Gastrocnemius medialis (tissue), 4 donors: ENCODE measurements around the gene YIPF6.

Experiments used
- POLR2A ChIP-seq, 2 donors: fragments of 450-650 bp; IDR thresholded peaks; one replicate each; pipeline ENCODE4 v1.6.1; 2017; ENCODE audit warnings: antibody characterized with exemption in 2 of 2, mild to moderate bottlenecking in 2 of 2, moderate library complexity in 2 of 2
- TF ChIP-seq, protein P1 (sequence below), 5 experiments: fragments of 450-650 bp in 3 of 5; fragments of 200-600 bp in 2 of 5; sonication (generic) in 2 of 5; IDR thresholded peaks in 4 of 5; conservative IDR thresholded peaks in 1 of 5; 1 replicate in 4 of 5; 2 replicates in 1 of 5; pipeline ENCODE4 v1.5.1; 2016 to 2019; ENCODE audit warnings: antibody characterized with exemption in 5 of 5, mild to moderate bottlenecking in 3 of 5, moderate library complexity in 3 of 5

DNA sequence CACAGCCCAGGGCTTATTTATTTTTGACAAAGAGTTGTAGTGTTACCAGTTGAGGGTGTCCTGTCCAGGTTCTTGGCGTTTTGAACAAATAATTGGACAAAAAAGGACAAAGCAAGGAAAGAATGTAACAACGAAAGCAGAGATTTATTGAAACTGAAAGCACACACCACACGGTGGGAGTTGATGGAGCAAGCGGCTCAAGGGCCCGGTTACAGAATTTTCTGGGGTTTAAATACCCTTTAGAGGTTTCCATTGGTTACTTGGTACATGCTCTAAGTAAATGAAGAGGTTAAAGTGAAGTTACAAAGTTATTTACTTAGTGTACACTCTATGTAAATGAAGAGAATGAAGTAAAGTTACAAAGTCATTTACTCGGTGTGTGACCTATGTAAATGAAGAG lies 37.8 kb upstream of the YIPF6 start:
- TF ChIP-seq, protein P1, sequence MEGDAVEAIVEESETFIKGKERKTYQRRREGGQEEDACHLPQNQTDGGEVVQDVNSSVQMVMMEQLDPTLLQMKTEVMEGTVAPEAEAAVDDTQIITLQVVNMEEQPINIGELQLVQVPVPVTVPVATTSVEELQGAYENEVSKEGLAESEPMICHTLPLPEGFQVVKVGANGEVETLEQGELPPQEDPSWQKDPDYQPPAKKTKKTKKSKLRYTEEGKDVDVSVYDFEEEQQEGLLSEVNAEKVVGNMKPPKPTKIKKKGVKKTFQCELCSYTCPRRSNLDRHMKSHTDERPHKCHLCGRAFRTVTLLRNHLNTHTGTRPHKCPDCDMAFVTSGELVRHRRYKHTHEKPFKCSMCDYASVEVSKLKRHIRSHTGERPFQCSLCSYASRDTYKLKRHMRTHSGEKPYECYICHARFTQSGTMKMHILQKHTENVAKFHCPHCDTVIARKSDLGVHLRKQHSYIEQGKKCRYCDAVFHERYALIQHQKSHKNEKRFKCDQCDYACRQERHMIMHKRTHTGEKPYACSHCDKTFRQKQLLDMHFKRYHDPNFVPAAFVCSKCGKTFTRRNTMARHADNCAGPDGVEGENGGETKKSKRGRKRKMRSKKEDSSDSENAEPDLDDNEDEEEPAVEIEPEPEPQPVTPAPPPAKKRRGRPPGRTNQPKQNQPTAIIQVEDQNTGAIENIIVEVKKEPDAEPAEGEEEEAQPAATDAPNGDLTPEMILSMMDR (IDR thresholded peaks at IDR 0.05 in 4 of 5, conservative IDR thresholded peaks at IDR 0.05 in 1 of 5): no peak
- TF ChIP-seq POLR2A (IDR thresholded peaks at IDR 0.05): no peak
